GM19395 (cell line): ENCODE results near the gene HSPA5.
"Not testable (repeated sequence)": the region's sequence is repeated elsewhere in the genome, so short reads cannot be mapped to it uniquely, and the experiment has no call there.

Experiments
- ATAC-seq: cut with Tn5 transposase; IDR thresholded peaks from one replicate; pipeline ENCODE4 v1.9.1; 2021; ENCODE audit warnings: mild to moderate bottlenecking, moderate library complexity; ENCODE audit not compliant: unreplicated experiment

HSPA5 gene

DNA sequence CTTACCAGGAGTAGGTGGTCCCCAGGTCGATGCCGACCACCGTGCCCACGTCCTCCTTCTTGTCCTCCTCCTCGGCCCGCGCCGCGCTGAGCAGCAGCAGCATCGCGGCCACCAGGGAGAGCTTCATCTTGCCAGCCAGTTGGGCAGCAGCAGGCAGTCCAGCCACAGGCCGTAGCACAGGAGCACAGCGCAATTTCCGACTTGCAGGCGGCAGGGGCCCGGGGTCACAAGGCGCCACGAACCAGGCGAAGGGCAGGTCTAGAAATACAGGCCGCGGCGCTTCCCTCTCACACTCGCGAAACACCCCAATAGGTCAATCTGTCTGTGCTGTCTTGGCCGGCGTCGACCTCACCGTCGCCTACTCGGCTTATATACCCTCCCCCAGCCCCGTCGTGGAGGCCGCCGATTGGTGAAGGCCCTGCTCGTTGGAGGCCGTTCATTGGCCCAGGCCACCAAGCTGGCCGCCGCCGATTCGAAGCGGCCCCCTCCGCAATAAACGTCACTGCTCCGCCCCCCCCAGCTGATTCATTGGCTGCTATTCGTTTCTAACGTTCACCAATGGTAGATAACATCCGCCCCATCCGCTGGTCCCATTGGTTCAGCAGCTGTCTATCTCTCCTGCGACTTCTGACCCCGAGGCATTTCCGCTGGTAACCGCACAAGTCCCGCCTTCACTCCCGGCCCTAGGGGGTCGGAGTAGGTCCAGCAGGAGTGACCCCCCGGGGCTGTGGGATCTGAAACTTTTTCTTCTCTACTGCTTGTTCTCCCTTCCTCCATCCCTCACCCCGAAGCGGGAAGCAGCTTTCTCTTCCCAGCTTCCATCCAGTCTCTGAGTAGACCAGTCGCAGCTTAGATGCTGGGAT lies at the start of gene HSPA5:
HSPA5 (minus strand) TSS at position 344 of the 863 bp plus-strand sequence; CDS start at position 127, 217 bp downstream.
- ATAC-seq: peak; percentile 92

DNA sequence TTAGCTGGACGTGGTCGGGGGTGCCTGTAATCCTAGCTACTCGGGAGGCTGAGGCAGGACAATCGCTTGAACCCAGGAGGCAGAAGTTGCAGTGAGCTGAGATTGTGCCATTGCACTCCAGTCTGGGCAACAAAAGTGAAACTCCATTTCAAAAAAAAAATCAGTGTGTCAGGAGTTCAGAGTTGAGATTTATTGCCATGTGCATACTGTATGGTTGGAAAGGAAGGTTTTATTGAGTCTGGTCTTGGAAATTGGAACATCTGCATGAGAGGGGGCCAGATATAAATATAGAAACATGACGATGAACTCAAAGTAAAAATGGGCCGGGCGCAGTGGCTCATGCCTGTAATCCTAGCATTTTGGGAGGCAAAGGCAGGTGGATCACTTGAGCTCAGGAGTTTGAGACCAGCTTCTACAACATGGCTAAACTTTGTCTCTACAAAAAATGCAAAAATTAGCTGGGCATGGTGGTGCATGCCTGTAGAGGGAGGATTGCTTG lies 45.8 kb upstream of the HSPA5 start:
- not testable (repeated sequence) for ATAC-seq

DNA sequence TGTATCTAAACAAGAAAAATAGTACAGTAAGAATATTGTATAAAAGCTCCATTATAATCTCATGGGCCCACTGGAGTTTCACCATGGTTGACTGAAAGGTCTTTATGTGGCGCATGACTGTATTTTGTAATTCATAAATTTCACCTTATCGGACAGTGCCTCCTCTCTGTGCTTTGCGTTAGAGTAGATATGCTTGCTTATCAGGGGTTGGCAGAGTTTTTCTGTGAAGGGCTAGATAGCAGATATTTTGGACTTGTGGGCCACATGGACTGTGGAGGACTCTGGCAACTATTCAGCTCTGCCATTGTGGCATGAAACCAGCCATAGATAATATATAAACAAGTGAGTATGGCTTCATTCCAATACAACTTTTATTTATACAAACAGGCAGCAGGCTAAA lies 43.7 kb upstream of the HSPA5 start:
- no peak for ATAC-seq

- ATAC-seq: no peak
These were observed 39.8 kb upstream of the HSPA5 start for GRCh38 chr9:125280945-125281344.

GRCh38 chr9:125277411-125277810 lies 36.3 kb upstream of the HSPA5 start:
- ATAC-seq: no peak

DNA sequence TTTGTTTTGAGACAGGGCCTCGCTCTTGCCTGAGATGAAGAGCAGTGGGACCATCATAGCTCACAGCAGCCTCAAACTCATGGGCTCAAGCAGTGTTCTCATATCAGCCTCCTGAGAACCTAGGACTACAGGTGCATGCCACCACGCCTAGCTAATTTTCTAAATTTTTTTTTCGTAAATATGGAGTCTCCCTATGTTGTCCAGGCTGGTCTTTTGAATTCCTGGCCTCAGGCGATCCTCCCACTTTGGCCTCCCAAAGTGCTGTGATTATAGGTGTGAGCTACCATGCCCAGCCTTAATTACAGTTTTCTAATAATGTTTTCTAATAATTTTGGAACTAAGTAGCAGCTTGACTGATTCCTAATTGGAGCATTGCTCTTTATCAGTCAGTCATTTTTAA lies 35.6 kb upstream of the HSPA5 start:
- ATAC-seq: no peak

DNA sequence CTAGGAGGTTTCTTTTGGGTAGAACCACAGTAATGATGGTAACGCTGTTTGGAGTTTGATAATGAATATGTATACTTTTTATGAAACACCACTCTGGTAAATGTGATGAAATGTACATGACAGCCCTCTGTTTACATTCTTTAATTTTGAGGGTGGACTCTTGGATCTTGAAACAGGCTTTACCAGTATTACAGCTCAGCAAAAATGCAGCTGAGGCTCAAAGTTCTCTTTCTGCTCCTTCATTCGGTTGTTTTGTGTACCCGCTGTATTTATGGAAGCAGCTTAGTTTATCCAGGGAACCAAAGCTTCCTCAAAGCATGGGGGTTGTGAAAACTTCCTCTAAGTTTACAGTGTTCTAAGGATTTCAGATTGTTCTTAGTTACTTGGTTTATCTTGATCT lies 31.6 kb upstream of the HSPA5 start:
- no peak for ATAC-seq

- no peak for ATAC-seq
These were observed 29.9 kb upstream of the HSPA5 start for GRCh38 chr9:125271081-125271480.

- no peak for ATAC-seq
These were observed 27.9 kb upstream of the HSPA5 start for GRCh38 chr9:125269014-125269397.

- ATAC-seq: no peak
These were observed 27.4 kb upstream of the HSPA5 start for GRCh38 chr9:125268394-125269013.

GRCh38 chr9:125264068-125264467 lies 22.9 kb upstream of the HSPA5 start:
- not testable (repeated sequence) for ATAC-seq

DNA sequence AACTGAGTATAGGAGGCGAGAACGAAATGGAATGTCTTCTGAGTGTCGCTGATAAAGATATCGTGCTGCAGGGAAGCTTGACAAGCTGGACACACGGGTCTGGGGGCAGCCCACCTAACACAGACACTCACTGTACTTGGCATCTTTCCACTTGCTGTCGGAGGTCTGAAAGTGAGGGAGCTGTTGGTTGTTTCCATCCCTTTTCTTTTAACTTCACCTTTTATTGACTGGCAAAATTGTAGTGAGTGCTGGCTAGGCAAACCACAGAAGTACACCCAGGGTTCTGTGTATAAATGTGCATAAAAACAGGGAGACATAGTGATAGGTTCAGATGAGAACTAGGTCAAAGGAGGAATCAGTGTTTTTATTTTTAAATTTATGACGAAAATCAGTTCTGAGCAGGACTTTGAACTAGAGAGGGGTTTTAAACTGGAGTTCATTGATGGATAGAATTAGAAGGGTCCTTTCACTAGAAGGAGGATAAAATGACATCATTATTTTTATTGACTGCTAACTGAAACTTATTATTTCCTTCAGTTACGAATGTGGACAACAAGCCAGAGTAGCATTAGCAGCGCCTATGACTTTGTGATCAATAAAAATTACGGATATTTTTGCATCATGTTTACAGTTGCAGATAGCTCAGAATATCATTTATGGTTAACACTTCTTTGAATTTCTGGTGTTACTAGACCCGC lies 21.3 kb upstream of the HSPA5 start:
- ATAC-seq: peak; percentile 3

DNA sequence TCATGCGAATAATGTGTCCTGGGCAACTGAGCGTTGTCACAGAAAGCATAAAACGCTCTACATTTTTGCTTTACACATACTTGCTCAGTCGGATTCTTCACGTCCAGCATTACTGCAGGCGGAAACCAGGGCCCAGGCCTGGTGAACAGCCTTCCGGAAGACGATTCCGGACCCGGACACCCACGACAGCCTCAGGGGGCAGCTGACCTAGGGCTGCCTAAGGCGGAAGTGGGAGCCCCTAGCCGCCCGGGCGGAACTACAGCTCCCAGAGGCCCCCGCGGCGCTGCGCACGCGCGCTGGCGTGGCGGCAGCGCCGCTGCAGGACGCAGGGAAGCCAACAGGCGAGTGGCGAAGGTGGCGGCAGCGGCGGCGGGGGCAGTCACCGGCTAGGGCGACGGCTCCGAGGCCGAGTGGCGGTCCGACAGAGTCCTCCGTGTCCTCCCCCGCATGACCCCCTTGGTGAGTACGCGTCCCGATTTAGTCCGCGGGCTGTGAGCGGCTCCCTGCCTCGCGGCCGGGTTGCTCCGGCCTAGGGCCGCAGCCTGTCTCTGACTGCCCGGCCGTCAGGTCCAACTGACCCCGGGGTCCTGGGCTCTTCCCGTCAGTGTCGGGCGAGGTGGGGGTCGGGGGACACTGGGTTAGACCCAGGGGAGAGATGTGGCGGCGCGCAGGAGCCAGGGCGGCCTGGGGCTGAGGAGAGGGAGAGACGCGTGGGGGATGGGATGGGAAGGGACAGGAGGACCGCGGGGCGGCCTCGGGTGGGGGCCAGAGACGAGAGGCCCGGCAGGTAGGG lies 20.6 kb upstream of the HSPA5 start, which contains the start of gene GAPVD1:
GAPVD1 (plus strand) TSS at position 326 of the 793 bp plus-strand sequence. CDS start 37,096 bp downstream, outside the sequence.
- peak; percentile 89 for ATAC-seq

DNA sequence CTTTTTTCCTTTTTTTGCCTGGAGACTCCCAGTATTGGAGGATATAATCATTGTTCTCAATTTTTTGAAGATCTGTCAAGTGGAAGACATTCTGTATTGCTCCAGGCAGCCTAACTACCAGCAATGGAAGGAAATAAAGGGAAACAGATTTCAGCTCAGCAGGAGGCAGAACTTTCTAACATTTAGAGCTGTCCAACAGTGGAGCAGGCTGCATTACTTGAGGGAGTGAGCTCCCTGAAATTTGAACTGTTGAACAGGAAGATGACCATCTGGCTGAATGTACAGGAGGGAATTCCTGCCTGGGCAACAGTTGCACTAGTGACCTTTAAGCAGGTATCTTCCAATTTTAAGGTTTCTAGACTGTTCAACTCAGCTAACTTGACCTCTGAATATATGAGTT lies 19.4 kb upstream of the HSPA5 start:
- ATAC-seq: no peak

DNA sequence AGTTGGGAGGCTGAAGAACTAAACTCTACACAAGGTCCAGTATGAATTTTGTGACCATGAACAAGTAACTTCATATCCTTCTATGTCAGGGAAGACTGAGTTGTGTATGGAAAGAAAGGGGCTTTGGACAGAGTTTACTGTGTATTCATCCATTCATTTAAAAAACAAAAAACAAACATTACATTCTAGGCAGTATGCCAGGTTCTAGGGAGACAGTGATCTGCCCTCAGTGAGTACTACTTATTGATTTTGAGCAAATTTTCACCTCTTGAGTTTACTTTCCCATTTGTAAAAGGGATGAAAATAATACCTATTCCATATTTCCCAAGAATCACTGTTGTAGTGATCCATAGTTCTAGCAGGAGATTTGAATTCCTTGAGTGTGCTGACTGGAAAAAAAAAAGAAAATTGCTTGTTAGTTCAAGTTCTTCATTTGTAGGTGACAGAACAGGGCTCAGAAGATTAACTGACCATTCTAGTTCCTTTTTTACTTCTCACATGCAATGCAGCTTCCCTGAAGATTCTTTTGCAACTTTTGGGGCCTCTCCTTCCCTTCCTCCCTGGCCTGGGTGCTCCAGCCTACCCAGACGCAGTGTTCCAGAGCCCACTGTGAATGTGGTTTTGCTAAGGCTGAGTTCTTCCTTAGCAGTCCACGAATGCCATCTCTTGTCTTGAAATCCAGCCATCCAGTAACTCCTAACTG lies 17.8 kb upstream of the HSPA5 start:
- no peak for ATAC-seq

GRCh38 chr9:125258160-125258785 lies 17.1 kb upstream of the HSPA5 start:
- ATAC-seq: no peak

DNA sequence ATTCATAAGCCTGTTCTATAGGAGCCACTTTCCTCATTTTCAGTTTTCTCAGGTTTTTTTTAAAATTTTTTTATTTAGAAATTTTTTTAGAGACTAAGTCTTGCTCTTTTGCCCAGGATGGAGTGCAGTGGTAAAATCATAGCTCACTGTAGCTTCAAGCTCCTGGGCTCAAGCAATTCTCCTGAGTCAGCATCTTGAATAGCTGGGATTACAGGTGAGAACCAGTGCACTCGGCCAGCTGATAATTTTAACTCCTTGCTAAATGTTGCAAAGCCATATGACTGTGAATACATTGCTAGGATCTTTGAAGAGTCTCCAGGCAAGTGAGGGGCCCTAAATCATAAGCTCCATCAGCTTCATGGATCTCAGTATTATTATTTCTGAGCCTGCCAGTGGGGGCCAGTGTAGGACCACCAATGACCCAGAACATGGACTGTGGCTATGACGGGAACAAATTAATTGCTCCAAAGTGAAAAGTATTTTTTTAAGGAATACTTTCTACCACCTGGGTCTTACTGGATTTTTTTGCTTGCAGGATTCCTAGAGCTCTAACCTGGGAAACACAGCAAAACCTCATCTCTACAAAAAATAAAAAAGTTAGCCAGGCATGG lies 14.7 kb upstream of the HSPA5 start:
- no peak for ATAC-seq

DNA sequence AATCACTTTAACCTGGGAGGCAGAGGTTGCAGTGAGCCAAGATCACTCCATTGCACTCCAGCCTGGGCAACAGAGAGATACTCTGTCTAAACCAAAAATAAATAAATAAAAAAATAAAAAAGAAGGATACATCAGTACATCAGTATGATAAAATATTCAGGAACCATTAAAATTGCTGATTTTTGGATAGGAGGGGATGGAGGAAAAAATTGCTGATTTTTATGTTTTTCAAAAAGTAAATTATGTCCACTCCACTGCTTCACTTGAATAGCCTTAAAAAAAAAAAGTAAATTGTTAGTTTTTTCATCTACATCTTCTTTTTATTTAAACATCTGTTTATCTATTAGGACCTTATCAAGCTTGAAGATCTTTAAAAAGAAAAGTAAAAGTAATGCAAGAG lies 13.1 kb upstream of the HSPA5 start:
- no peak for ATAC-seq

DNA sequence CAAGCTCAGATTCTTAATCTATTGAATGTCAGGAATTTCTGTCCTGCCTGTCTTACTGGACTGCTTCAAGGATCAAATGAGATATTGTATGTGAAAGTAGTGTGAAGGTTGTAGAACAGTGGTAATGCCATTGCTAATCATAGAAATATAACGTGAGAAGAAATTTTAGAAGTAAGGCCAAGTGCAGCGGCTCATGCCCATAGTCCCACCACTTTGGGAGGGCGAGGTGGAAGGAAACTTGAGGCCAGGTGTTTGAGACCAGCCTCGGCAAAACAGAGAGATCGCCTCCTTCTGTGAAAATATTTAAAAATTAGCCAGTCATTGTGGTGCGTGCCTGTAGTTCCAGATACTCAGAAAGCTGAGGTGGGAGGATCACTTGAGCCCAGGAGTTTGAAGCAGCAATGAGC lies 5.1 kb upstream of the HSPA5 start:
- ATAC-seq: no peak
